Mesenchymal stem cell (in vitro differentiated cells and primary cell): Measurements from ENCODE around the gene EFCAB13.

Experiments
- DNase-seq: peaks from one replicate; pipeline ENCODE4 v3.0.0-alpha.2; 2013
- H2AFZ ChIP-seq: one replicate; pipeline ENCODE4 v1.6.1; 2013; ENCODE audit warnings: low read depth, mild to moderate bottlenecking, control low read depth, inconsistent platforms, low read length, moderate library complexity
- H2AK5ac ChIP-seq: 2 replicates; pipeline ENCODE4 v1.6.1; 2013; ENCODE audit warnings: low read length, moderate library complexity, mild to moderate bottlenecking, inconsistent platforms; ENCODE audit not compliant: severe bottlenecking
- H2BK120ac ChIP-seq: one replicate; pipeline ENCODE4 v1.6.1; 2013; ENCODE audit warnings: low read depth, mild to moderate bottlenecking, inconsistent platforms, low read length, moderate library complexity
- H2BK12ac ChIP-seq, 2 experiments: one replicate each; pipeline ENCODE4 v1.6.1; 2013; ENCODE audit warnings: inconsistent platforms in 2 of 2, low read length in 2 of 2, mild to moderate bottlenecking in 2 of 2, moderate library complexity in 2 of 2, control low read depth in 1 of 2
- H2BK15ac ChIP-seq: one replicate; pipeline ENCODE4 v1.6.1; 2013; ENCODE audit warnings: mild to moderate bottlenecking, low read depth, inconsistent platforms; ENCODE audit not compliant: poor library complexity, severe bottlenecking
- H2BK5ac ChIP-seq: 2 replicates; pipeline ENCODE4 v1.6.1; 2013; ENCODE audit warnings: low read depth, mild to moderate bottlenecking, low read length, control low read depth, inconsistent platforms; ENCODE audit not compliant: poor library complexity, severe bottlenecking
- H3K14ac ChIP-seq, 2 experiments: one replicate each; pipeline ENCODE4 v1.6.1; 2013; ENCODE audit warnings: inconsistent platforms in 2 of 2, low read length in 2 of 2, control low read depth in 1 of 2, mild to moderate bottlenecking in 1 of 2, moderate library complexity in 1 of 2
- H3K18ac ChIP-seq, 2 experiments: one replicate each; pipeline ENCODE4 v1.6.1; 2013; ENCODE audit warnings: inconsistent platforms in 2 of 2, low read length in 2 of 2, control low read depth in 1 of 2, low read depth in 1 of 2, mild to moderate bottlenecking in 1 of 2
- H3K23ac ChIP-seq, 2 experiments: one replicate each; pipeline ENCODE4 v1.6.1; 2013; ENCODE audit warnings: inconsistent platforms in 2 of 2, low read length in 2 of 2, mild to moderate bottlenecking in 2 of 2, moderate library complexity in 2 of 2, control low read depth in 1 of 2
- H3K27ac ChIP-seq: 2 replicates; pipeline ENCODE4 v1.5.1; 2013; ENCODE audit warnings: mild to moderate bottlenecking, moderate library complexity, low read length, control low read depth, inconsistent platforms; ENCODE audit not compliant: poor library complexity, severe bottlenecking
- H3K27me3 ChIP-seq, 2 experiments: 2 replicates each; pipeline versions ENCODE4 v1.6.1 to v1.7.0; 2013; ENCODE audit warnings: low read length in 2 of 2, mild to moderate bottlenecking in 2 of 2, moderate library complexity in 2 of 2, control low read depth in 1 of 2, inconsistent platforms in 1 of 2; ENCODE audit not compliant: control insufficient read depth in 1 of 2, insufficient read depth in 1 of 2
- H3K36me3 ChIP-seq, 2 experiments: 2 replicates each; pipeline versions ENCODE4 v1.6.1 to v1.7.0; 2013; ENCODE audit warnings: low read length in 2 of 2, control low read depth in 1 of 2, inconsistent platforms in 1 of 2, low read depth in 1 of 2, mild to moderate bottlenecking in 1 of 2; ENCODE audit not compliant: insufficient read depth in 2 of 2, control insufficient read depth in 1 of 2
- H3K4ac ChIP-seq, 2 experiments: one replicate each; pipeline ENCODE4 v1.6.1; 2013; ENCODE audit warnings: inconsistent platforms in 2 of 2, low read length in 2 of 2, mild to moderate bottlenecking in 2 of 2, moderate library complexity in 2 of 2, control low read depth in 1 of 2, low read depth in 1 of 2
- H3K4me1 ChIP-seq: 2 replicates; pipeline ENCODE4 v1.6.1; 2013; ENCODE audit warnings: low read depth, low read length, control low read depth; ENCODE audit not compliant: control insufficient read depth, insufficient read depth
- H3K4me2 ChIP-seq: 2 replicates; pipeline ENCODE4 v1.6.1; 2013; ENCODE audit warnings: low read length, mild to moderate bottlenecking, inconsistent platforms; ENCODE audit not compliant: poor library complexity, severe bottlenecking
- H3K4me3 ChIP-seq, 2 experiments: 2 replicates each; pipeline versions ENCODE4 v1.5.1 to v1.7.0; 2013; ENCODE audit warnings: low read length in 2 of 2, mild to moderate bottlenecking in 2 of 2, control low read depth in 1 of 2, low read depth in 1 of 2; ENCODE audit not compliant: insufficient read depth in 1 of 2
- H3K79me1 ChIP-seq: replicated peaks from 2 replicates; pipeline ENCODE4 v1.6.1; 2013; ENCODE audit warnings: mild to moderate bottlenecking, control low read depth, low read length, inconsistent platforms; ENCODE audit not compliant: poor library complexity, severe bottlenecking
- H3K9ac ChIP-seq: 2 replicates; pipeline ENCODE4 v1.7.0; 2013; ENCODE audit warnings: mild to moderate bottlenecking, low read length, moderate library complexity
- H3K9me3 ChIP-seq: 2 replicates; pipeline ENCODE4 v1.7.0; 2013; ENCODE audit warnings: mild to moderate bottlenecking, low read length; ENCODE audit not compliant: control insufficient read depth
- H4K8ac ChIP-seq: one replicate; pipeline ENCODE4 v1.6.1; 2013; ENCODE audit warnings: inconsistent platforms, mild to moderate bottlenecking, low read length, moderate library complexity
- H4K91ac ChIP-seq: one replicate; pipeline ENCODE4 v1.6.1; 2013; ENCODE audit warnings: mild to moderate bottlenecking, low read length, inconsistent platforms
- WGBS: methylation state at CpG from one replicate; pipeline ENCODE4 v1.1.7; 2013; ENCODE audit warnings: mixed read lengths; 5-methylcytosine and 5-hydroxymethylcytosine counted together

Gene EFCAB13

GRCh38 chr17:47315451-47316266, 8.1 kb upstream of the EFCAB13 start:
- Histone ChIP-seq H2BK15ac (no peak overlapping the region), H3K4me3 (peak overlapping the region in 1 of 2 experiments; percentile 29), H2AFZ (no peak overlapping the region), H4K8ac (no peak overlapping the region), H3K36me3 (peaks cover 12 to 69% of the 10 kb centered on the region in 2 experiments), H3K9ac (peak overlapping the region; percentile 81), H3K18ac (no peak overlapping the region), H3K4me1 (peaks cover 6% of the 10 kb centered on the region), H4K91ac (no peak overlapping the region), H3K4me2 (no peak overlapping the region), H2BK12ac (peak overlapping the region in 1 of 2 experiments; percentile 56), H3K27ac (peak overlapping the region; percentile 96), H3K79me1 (peaks cover 2% of the 10 kb centered on the region), H2BK5ac (peak overlapping the region; percentile 90), H3K9me3 (peaks cover 5% of the 10 kb centered on the region), H3K14ac (no peak overlapping the region), H3K23ac (no peak overlapping the region), H3K4ac (peak overlapping the region in 1 of 2 experiments; percentile 37), H2BK120ac (no peak overlapping the region), H2AK5ac (peak overlapping the region; percentile 84), H3K27me3 (no peaks in the 10 kb centered on the region)
- WGBS, result 7% methylated on average over 5 of the region's 7 CpGs
- peak; percentile 93 for DNase-seq

GRCh38 chr17:47316311-47316710, 7.4 kb upstream of the EFCAB13 start:
- 73% methylated on average over 2 of the region's 3 CpGs for WGBS
- no peak overlapping the region for H2BK5ac ChIP-seq

DNA sequence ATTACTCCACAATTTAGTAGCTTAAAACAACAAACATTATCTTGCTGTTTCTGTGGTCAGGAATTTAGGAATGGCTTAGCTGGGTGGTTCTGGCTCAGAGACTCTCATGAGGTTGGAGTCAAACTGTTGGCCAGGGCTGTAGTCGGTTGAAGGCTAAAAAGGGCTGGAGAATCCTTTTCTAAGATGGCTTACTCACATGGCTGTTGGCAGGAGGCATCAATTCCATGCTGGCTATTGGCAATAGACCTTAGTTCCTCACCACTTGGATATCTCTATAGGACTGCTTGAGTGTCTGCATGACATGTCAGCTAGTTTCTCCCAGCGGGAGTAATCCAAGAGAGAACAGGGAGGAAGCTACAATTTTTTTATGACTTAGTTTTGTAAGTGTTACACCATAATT, 6.6 kb upstream of the EFCAB13 start:
- no peak for DNase-seq
- no peak overlapping the region for H3K18ac ChIP-seq
- H3K4ac ChIP-seq, result no peak overlapping the region
- no peak overlapping the region for H2BK5ac ChIP-seq
- H3K23ac ChIP-seq, result no peak overlapping the region
- H2BK120ac ChIP-seq, result no peak overlapping the region
- peaks cover 1% of the 10 kb centered on the region for H3K79me1 ChIP-seq
- no peak overlapping the region for H3K14ac ChIP-seq
- no peak overlapping the region for H2BK15ac ChIP-seq
- H4K8ac ChIP-seq, result no peak overlapping the region
- H2BK12ac ChIP-seq, result no peak overlapping the region
- H3K4me1 ChIP-seq, result peaks cover 6% of the 10 kb centered on the region
- peaks cover 10% of the 10 kb centered on the region for H3K9me3 ChIP-seq
- H2AK5ac ChIP-seq, result no peak overlapping the region
- H3K9ac ChIP-seq, result no peak overlapping the region
- H4K91ac ChIP-seq, result no peak overlapping the region
- peaks cover 4 to 55% of the 10 kb centered on the region in 2 experiments for H3K36me3 ChIP-seq
- H2AFZ ChIP-seq, result no peak overlapping the region
- H3K27me3 ChIP-seq, result no peaks in the 10 kb centered on the region
- no peak overlapping the region for H3K4me3 ChIP-seq
- 93% methylated on average over 1 of the region's 2 CpGs for WGBS
- no peak overlapping the region for H3K4me2 ChIP-seq
- H3K27ac ChIP-seq, result no peak overlapping the region

More at GRCh38 chr17:47316311-47316710, 7.4 kb upstream of the EFCAB13 start:
- Histone ChIP-seq H3K27me3 (no peaks in the 10 kb centered on the region), H3K23ac (no peak overlapping the region), H3K4me1 (peaks cover 6% of the 10 kb centered on the region), H2BK120ac (no peak overlapping the region), H3K27ac (peak overlapping the region; percentile 61), H4K91ac (no peak overlapping the region), H3K9me3 (peaks cover 10% of the 10 kb centered on the region), H3K4me3 (no peak overlapping the region), H3K36me3 (peaks cover 6 to 63% of the 10 kb centered on the region in 2 experiments), H3K4me2 (no peak overlapping the region), H2BK15ac (no peak overlapping the region), H2AK5ac (no peak overlapping the region), H2AFZ (no peak overlapping the region), H2BK12ac (no peak overlapping the region), H3K9ac (peak overlapping the region; percentile 81), H3K4ac (no peak overlapping the region), H4K8ac (no peak overlapping the region), H3K18ac (no peak overlapping the region), H3K14ac (no peak overlapping the region), H3K79me1 (peaks cover 1% of the 10 kb centered on the region)
- DNase-seq, result peak; percentile 65

DNA sequence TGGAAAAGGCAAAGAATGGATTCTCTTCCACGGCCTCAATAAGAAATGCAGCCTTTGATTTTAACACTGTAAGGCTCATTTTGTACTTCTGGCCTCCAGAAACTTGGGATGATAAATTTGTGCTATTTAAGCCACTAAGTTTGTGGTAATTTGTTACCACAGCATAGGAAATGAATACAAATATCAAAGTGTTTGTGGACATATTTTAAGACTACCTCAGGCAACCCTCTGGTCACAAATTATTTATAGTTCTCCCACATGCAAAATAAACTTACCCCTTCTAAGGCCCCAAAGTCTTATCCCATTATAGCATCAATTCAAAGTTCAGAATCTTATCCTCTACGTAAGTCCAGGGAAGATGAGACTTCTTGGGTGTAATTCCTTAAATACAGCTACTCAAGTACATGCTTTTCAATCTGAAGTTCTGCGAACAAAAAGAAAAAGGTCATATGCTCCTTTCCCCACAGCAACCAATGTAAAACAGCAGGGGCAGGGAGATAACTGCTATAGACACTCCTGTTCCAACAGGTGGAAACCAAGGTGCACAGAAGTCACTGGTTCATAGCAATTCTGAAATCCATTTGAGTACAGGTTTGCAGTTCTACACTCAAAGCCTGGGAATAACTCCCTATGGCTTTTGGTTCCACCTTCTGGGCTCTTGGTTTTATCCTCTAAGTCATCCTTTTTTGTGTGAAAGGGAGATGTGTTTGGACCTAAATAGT, 5.4 kb upstream of the EFCAB13 start:
- H2BK15ac ChIP-seq, result no peak overlapping the region
- WGBS, result 99% methylated on average over 3 of the region's 3 CpGs
- H2AK5ac ChIP-seq, result no peak overlapping the region
- no peak overlapping the region for H3K18ac ChIP-seq
- no peak overlapping the region for H2BK12ac ChIP-seq
- no peak overlapping the region for H3K4me3 ChIP-seq
- H3K4ac ChIP-seq, result no peak overlapping the region
- H3K27me3 ChIP-seq, result no peaks in the 10 kb centered on the region
- no peak for DNase-seq
- no peak overlapping the region for H3K23ac ChIP-seq
- no peak overlapping the region for H2BK5ac ChIP-seq
- no peak overlapping the region for H4K8ac ChIP-seq
- H3K9ac ChIP-seq, result no peak overlapping the region
- no peak overlapping the region for H3K14ac ChIP-seq
- H3K4me2 ChIP-seq, result no peak overlapping the region
- no peak overlapping the region for H2AFZ ChIP-seq
- H3K27ac ChIP-seq, result no peak overlapping the region
- no peak overlapping the region for H4K91ac ChIP-seq
- no peaks in the 10 kb centered on the region for H3K79me1 ChIP-seq
- H2BK120ac ChIP-seq, result no peak overlapping the region
- H3K4me1 ChIP-seq, result peaks cover 6% of the 10 kb centered on the region
- peaks cover 4 to 45% of the 10 kb centered on the region in 2 experiments for H3K36me3 ChIP-seq
- H3K9me3 ChIP-seq, result peaks cover 10% of the 10 kb centered on the region
